ENCODE results near the gene MRPL16. TPM values are rescaled to one million over a fixed set of nuclear protein-coding genes. Genes with fewer than 3 reads are reported as not detected.
"Not testable (repeated sequence)": the region's sequence is repeated elsewhere in the genome, so short reads cannot be mapped to it uniquely, and the experiment has no call there.

MRPL16 gene
- total RNA-seq, 4 donors from 2014 or later, result 25.9 to 80.9 (median 46.0) TPM

GRCh38 chr11:59787255-59787588, 23.4 kb downstream of the MRPL16 start:
- TF ChIP-seq POLR2A (IDR thresholded peaks at IDR 0.05), result peak in 1 of 2 donors; percentile 8
- no peak for TF ChIP-seq CTCF (IDR thresholded peaks at IDR 0.05)
- Histone ChIP-seq H3K9me3 (no peaks in the 10 kb centered on the region), H3K27ac (peak overlapping the region in 3 of 4 donors; percentile 37 to 75 (median 47)), H3K27me3 (no peaks in the 10 kb centered on the region), H3K4me3 (no peak overlapping the region), H3K4me1 (peaks cover 0 to 11% (median 0%) of the 10 kb centered on the region in 4 donors), H3K36me3 (peaks cover 0 to 41% (median 0%) of the 10 kb centered on the region in 3 donors)
- DNase-seq, result no peak

GRCh38 chr11:59785818-59786217, 24.8 kb downstream of the MRPL16 start:
- Histone ChIP-seq H3K4me3 (no peak overlapping the region), H3K36me3 (peaks cover 0 to 27% (median 0%) of the 10 kb centered on the region in 3 donors), H3K9me3 (no peaks in the 10 kb centered on the region), H3K27me3 (no peaks in the 10 kb centered on the region), H3K4me1 (peaks cover 0 to 11% (median 0%) of the 10 kb centered on the region in 4 donors), H3K27ac (peak overlapping the region in 1 of 4 donors; percentile 3)
- TF ChIP-seq CTCF (IDR thresholded peaks at IDR 0.05) (no peak), POLR2A (IDR thresholded peaks at IDR 0.05) (no peak)
- no peak for DNase-seq

GRCh38 chr11:59784441-59784840, 26.1 kb downstream of the MRPL16 start:
- not testable (repeated sequence) for H3K4me3 ChIP-seq, H3K9me3 ChIP-seq, DNase-seq, H3K27ac ChIP-seq, H3K27me3 ChIP-seq
- H3K4me1 ChIP-seq, result peaks cover 0 to 13% (median 0%) of the 10 kb centered on the region in 4 donors
- peaks cover 0 to 18% (median 0%) of the 10 kb centered on the region in 3 donors for H3K36me3 ChIP-seq

- Histone ChIP-seq H3K9me3 (no peaks in the 10 kb centered on the region), H3K36me3 (peaks cover 0 to 15% (median 0%) of the 10 kb centered on the region in 3 donors), H3K27me3 (no peaks in the 10 kb centered on the region), H3K4me3 (no peak overlapping the region), H3K27ac (no peak overlapping the region), H3K4me1 (peaks cover 0 to 21% (median 0%) of the 10 kb centered on the region in 4 donors)
- no peak for TF ChIP-seq POLR2A (IDR thresholded peaks at IDR 0.05)
- TF ChIP-seq CTCF (IDR thresholded peaks at IDR 0.05), result no peak
- no peak for DNase-seq
Measured at GRCh38 chr11:59783632-59784090, 26.9 kb downstream of the MRPL16 start.

- H3K9me3 ChIP-seq, result no peaks in the 10 kb centered on the region
- TF ChIP-seq POLR2A (IDR thresholded peaks at IDR 0.05), result no peak
- no peak for TF ChIP-seq CTCF (IDR thresholded peaks at IDR 0.05)
- no peaks in the 10 kb centered on the region for H3K27me3 ChIP-seq
- H3K4me3 ChIP-seq, result no peak overlapping the region
- H3K27ac ChIP-seq, result peak overlapping the region in 1 of 4 donors; percentile 28
- peaks cover 0 to 8% (median 0%) of the 10 kb centered on the region in 3 donors for H3K36me3 ChIP-seq
- DNase-seq, result no peak
- peaks cover 0 to 35% (median 3%) of the 10 kb centered on the region in 4 donors for H3K4me1 ChIP-seq
Measured at GRCh38 chr11:59782080-59782479, 28.5 kb downstream of the MRPL16 start.

GRCh38 chr11:59779487-59779886, 31.1 kb downstream of the MRPL16 start:
- peaks cover 0 to 13% (median 0%) of the 10 kb centered on the region in 3 donors for H3K36me3 ChIP-seq
- TF ChIP-seq POLR2A (IDR thresholded peaks at IDR 0.05), result no peak
- TF ChIP-seq CTCF (IDR thresholded peaks at IDR 0.05), result no peak
- no peaks in the 10 kb centered on the region for H3K27me3 ChIP-seq
- peak overlapping the region in 1 of 4 donors; percentile 16 for H3K27ac ChIP-seq
- no peaks in the 10 kb centered on the region for H3K9me3 ChIP-seq
- H3K4me1 ChIP-seq, result peaks cover 0 to 35% (median 3%) of the 10 kb centered on the region in 4 donors
- DNase-seq, result no peak
- no peak overlapping the region for H3K4me3 ChIP-seq
